AG04449 (cell line): ENCODE data around the gene RCCD1.

ENCODE experiments used
- CTCF ChIA-PET: fragments of 350-600 bp; formaldehyde crosslinking; extraction: SDS; loops from one replicate; lab custom pipeline; 2021; ENCODE audit warnings: antibody characterized with exemption; lab: Yijun Ruan, JAX
- POLR2A ChIA-PET: fragments of 400-600, 350-600 bp; formaldehyde crosslinking; extraction: SDS; loops from one replicate; lab custom pipeline; 2020; ENCODE audit warnings: antibody characterized with exemption, inconsistent platforms; lab: Yijun Ruan, JAX
- DNase-seq: peaks from one replicate; pipeline ENCODE4 v3.0.0-alpha.2; 2010; ENCODE audit warnings: low read depth, low spot score
- H3K4me3 ChIP-seq: 2 replicates; pipeline ENCODE4 v1.5.1; 2011; ENCODE audit warnings: low read depth, mild to moderate bottlenecking, control low read depth, low read length
- TF ChIP-seq, protein P1 (sequence below): IDR thresholded peaks from one replicate; pipeline ENCODE4 v1.5.1; 2011; ENCODE audit warnings: mild to moderate bottlenecking, moderate library complexity, low read length, control low read depth, inconsistent platforms; ENCODE audit not compliant: insufficient read depth; ENCODE audit errors: missing control alignments

Gene RCCD1

DNA sequence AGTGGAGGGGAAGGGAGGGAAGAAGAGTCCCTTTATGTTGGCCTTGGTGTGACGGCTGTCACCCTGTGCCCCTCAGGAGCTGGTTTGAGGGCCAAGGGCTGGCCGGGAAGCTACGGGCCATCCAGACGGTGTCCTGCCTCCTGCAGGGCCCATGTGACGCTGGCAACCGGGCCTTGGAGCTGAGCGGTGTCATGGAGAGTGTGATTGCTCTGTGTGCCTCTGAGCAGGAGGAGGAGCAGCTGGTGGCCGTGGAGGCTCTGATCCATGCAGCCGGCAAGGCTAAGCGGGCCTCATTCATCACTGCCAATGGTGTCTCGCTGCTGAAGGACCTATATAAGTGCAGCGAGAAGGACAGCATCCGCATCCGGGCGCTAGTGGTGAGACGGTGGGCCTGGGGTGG lies 8.1 kb upstream of the RCCD1 start:
- H3K4me3 ChIP-seq, result no peak overlapping the region
- ChIA-PET POLR2A (interaction anchor here (1.7 kb wide), 1 partner anchor 11 kb away, joined by 7 read pairs; the partner anchor contains the start of gene UNC45A), CTCF (interaction anchor here (20.3 to 21.6 kb wide), 2 partner anchors 4 to 8 kb away, joined by 479 read pairs; partner anchors contain the start of genes HDDC3, RCCD1 and UNC45A)

GRCh38 chr15:90946941-90947576 lies 7.6 kb upstream of the RCCD1 start:
- H3K4me3 ChIP-seq, result no peak overlapping the region
- TF ChIP-seq, protein P1, sequence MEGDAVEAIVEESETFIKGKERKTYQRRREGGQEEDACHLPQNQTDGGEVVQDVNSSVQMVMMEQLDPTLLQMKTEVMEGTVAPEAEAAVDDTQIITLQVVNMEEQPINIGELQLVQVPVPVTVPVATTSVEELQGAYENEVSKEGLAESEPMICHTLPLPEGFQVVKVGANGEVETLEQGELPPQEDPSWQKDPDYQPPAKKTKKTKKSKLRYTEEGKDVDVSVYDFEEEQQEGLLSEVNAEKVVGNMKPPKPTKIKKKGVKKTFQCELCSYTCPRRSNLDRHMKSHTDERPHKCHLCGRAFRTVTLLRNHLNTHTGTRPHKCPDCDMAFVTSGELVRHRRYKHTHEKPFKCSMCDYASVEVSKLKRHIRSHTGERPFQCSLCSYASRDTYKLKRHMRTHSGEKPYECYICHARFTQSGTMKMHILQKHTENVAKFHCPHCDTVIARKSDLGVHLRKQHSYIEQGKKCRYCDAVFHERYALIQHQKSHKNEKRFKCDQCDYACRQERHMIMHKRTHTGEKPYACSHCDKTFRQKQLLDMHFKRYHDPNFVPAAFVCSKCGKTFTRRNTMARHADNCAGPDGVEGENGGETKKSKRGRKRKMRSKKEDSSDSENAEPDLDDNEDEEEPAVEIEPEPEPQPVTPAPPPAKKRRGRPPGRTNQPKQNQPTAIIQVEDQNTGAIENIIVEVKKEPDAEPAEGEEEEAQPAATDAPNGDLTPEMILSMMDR, result no peak
- no peak for DNase-seq
- ChIA-PET CTCF (interaction anchor here (20.3 to 21.6 kb wide), 2 partner anchors 3 to 8 kb away, joined by 479 read pairs; partner anchors contain the start of genes HDDC3, RCCD1 and UNC45A), POLR2A (interaction anchor here (1.4 to 1.7 kb wide), 2 partner anchors 9 to 12 kb away, joined by 4 to 7 read pairs; partner anchors contain the start of gene UNC45A)

More for the DNA sequence above, 8.1 kb upstream of the RCCD1 start:
- TF ChIP-seq, protein P1, result no peak
- DNase-seq, result no peak

GRCh38 chr15:90947577-90948357 lies 6.9 kb upstream of the RCCD1 start:
- no peak overlapping the region for H3K4me3 ChIP-seq
- DNase-seq, result no peak
- CTCF ChIA-PET, result interaction anchor here (20.3 to 21.6 kb wide), 2 partner anchors 3 to 9 kb away, joined by 479 read pairs; partner anchors contain the start of genes HDDC3, RCCD1 and UNC45A
- TF ChIP-seq, protein P1, result no peak
- POLR2A ChIA-PET, result interaction anchor here (0.5 to 1.7 kb wide), 3 partner anchors 8 to 12 kb away, joined by 3 to 7 read pairs (median 4); partner anchors contain the start of gene UNC45A

DNA sequence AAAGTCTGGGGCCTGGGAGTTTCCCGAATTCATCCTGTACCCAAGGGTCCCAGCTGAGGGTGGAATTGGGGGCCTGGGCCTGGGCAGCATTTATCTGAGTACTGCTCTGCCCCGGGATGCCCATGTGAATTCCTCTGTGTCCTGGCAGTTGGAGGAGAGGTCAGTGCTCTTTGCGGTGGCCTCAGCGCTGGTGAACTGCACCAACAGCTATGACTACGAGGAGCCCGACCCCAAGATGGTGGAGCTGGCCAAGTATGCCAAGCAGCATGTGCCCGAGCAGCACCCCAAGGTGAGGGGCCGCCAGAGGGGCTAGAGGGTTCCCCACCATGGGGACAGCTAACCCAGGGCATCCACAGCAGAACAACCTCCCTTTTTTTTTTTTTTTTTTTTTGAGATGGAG lies 6.2 kb upstream of the RCCD1 start:
- no peak for DNase-seq
- CTCF ChIA-PET, result interaction anchor here (20.3 to 21.6 kb wide), 2 partner anchors 2 to 10 kb away, joined by 479 read pairs; partner anchors contain the start of genes HDDC3, RCCD1 and UNC45A
- POLR2A ChIA-PET, result interaction anchor here (0.5 to 1.4 kb wide), 2 partner anchors 8 to 11 kb away, joined by 3 to 4 read pairs; no protein-coding TSS in a partner anchor
- H3K4me3 ChIP-seq, result no peak overlapping the region
- TF ChIP-seq, protein P1, result no peak

- no peak for DNase-seq
- TF ChIP-seq, protein P1, result no peak
- ChIA-PET CTCF (interaction anchor here (1.0 to 21.6 kb wide), 2 partner anchors 11 to 99 kb away, joined by 3 to 479 read pairs; partner anchors contain the start of genes HDDC3 and UNC45A), POLR2A (no interaction called here)
- no peak overlapping the region for H3K4me3 ChIP-seq
Observed at GRCh38 chr15:90949979-90950675, 4.6 kb upstream of the RCCD1 start.
